HS-27A (cell line): ENCODE data around the gene KLHL6.
"Not testable (repeated sequence)": the region's sequence is repeated elsewhere in the genome, so short reads cannot be mapped to it uniquely, and the experiment has no call there.

Source experiments
- DNase-seq: peaks from one replicate; pipeline ENCODE4 v3.0.0-alpha.2; 2012; ENCODE audit warnings: low read depth, missing footprints

The KLHL6 gene

DNA sequence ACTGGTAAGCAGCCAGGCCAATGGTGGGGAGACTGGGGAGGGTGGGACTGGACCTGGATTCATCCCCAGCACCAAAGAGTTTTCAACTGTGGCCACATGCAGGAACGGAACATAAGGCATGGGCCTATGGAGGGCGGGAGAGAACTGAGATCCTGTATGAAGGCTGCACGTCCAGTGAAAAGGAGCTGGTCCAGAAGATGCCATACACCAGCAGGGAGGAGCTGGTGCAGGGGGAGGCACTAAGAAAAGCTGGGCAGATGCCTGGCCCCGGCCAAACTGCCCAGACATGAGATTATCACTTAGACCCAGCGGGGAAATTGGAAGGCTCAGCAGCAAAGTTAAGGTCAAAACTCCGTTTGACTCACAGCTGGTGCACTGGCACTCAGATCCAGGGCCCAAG lies 69.0 kb downstream of the KLHL6 start:
- no peak for DNase-seq

DNA sequence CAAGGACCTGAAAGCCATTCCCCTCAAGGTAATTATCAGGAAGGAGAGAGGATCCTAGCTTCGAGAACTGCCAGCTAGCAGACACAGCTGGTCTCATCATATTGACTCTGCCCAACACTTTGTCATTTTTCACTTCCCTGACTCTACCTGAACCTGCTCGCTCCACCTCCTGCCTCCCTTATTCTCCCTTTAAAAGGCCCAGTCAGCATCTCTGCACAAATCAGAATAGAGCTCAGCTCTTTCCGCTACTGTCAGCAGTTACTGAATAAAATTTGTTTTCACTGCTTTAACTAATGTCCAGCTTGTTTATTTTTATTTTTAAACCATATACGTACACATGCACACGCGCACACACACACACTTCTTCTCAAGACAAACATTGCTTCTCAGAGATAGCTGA lies 69.9 kb downstream of the KLHL6 start:
- no peak for DNase-seq

DNA sequence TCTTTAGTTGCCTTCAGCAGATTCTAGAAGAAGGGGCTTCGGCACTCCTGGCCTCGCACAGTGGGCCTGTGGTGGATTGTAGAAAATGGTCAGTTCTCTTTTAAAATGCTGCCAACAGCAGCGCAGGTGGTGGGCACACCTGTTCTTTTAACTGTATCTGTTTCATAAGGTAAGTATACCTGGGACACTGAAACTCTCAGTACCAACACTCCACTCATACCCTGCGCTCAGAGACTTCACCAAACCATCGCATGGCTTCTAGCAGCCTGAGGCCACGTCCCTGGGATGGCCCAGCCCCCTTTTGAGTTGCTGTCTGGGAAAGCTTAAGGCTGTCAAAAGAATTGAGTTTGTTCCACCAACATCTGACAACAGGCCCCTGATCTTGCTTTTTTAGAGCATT lies 70.4 kb downstream of the KLHL6 start:
- no peak for DNase-seq

DNA sequence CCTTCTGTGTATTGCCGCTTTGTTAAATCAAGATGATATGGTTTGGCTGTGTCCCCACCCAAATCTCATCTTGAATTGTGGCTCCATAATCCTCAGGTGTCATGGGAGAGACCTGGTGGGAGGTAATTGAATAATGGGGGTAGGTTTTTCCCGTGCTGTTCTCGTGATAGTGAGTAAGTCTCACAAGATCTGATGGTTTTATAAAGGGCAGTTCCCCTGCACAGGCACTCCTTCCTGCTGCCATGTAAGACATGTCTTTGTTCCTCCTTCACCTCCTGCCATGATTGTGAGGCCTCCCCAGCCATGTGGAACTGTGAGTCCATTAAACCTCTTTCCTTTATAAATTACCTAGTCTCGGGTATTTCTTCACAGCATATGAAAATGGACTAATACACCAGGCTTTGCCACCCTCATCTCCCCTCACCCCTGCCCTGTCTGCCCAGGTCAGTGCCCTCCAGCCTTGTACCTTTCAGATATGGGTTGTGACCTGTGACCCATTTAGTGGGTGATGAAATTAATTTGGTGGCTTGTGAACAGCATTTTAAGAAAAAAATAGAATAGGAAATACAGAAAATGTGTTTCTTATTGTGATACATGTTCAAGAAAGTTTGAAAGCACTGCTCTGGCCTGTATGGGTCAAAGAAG lies 71.0 kb downstream of the KLHL6 start:
- no peak for DNase-seq

DNA sequence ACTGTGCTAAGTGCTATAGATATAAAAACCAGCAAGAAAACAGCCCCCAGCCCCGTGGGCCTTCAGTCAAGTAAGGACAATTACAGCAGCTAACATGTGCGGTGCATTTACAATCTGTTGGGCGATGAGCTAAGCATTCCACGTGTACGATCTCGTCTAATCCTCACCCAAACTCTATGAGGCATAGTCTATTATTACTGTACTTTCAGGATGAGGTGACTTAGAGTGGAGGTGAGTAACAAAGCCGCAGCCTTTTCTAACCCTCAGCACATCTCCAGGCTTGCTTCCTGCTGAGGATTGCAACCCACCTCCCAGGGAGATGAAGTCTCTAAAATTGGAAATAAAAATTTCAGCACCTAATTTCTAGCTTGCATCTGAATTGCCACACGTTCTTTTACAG lies 73.9 kb downstream of the KLHL6 start:
- no peak for DNase-seq

DNA sequence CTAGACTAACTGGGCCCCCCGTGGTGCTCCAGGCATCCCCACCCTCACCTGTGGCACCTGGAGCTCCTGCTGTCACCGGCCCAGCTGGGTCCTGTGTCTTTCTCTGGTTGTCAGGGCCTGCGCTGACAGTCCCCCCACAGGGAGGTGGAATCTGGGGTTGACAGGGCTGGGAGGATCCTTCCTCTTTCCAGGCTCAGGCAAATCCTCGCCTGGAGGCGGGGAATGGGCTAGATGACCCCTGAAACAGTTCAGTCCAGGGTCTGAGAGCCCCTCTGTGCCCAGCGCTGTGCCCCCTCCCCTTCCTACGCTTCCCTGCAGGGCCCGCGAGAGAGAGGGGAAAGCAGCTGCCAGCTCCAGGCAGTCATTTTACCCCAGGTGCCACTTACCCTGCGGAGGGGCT lies 77.0 kb downstream of the KLHL6 start:
- DNase-seq, result no peak

DNA sequence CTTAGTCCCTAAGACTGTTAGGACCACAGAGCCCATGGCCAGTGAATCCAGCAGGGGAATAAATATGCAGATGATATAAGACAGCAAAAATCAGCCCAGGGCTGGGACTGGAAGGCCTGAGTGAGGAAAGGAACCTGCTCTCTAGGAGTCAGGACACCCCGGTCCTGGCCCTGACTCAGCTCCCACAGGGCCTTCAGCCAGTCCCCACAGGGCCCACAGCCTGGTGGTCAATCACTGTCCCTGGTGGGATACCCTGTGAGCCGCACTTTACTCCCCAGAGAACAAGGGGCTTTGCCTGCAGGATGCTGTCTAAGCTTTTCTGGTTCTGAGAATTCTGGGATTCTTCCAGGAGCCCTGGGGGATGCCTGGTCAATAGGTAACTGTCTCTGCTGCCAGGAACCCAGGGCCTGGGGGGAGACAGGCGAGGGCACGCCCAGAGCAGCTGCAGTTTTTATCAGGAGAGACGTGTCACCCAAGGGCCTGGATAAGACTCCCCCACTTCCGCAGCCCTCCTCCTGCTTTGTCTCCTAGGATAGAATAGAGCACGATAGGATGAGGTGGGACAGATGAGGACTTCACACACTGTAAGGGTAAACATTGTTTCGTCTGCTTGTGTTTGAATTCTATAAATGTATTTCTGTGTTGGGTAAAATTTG lies 77.6 kb downstream of the KLHL6 start:
- no peak for DNase-seq

DNA sequence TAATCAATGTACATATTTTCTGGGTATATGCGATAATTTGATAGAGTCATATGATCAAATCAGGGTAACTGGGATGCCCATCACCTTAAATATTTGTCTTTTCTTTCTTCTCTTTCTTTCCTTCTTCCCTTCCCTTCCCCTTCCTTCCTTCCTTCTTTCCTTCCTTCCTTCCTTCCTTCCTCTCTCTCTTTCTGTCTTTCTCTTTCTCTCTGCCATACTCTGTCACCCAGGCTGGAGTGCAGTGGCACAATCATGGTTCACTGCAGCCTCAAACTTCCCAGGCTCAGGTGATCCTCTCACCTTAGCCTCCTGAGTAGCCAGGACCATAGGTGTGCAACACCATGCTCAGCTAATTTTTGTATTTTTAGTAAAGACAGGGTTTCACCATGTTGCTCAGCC lies 79.7 kb downstream of the KLHL6 start:
- DNase-seq, result not testable (repeated sequence)

DNA sequence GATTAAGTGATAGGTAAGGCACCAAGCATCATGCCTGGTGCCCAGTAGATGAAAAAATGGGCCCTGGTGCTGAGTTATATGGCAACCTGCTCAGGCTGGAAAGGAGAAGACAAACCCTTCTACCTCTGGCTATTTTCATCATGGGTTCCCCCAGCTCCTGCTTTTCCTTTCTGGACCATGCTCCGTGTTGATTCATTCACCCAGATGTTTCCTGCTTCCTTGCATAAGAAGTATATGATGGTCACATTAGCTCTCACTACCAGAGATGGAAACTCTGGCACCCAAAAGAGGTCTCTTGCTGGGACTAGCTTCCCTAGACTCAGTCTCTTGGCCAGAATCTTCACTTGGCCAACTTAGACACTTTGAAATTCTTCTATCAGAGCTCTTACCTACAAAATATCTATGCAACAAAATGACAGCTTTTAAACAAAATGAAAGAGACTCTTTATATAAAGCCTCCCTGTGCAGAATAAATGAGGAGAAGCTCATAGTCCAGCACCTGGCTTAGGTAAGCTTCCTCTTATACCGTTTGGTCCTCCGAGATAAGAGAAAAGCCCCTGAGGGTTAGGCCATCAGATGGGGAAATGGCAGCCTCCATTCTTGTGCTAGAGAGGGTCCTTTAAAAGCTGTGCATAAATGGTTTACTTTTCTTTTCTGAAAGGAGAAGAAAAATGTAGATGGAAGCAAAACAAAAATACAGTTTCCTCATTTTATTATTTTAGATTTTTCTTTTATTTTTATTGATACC lies 80.3 kb downstream of the KLHL6 start:
- no peak for DNase-seq

DNA sequence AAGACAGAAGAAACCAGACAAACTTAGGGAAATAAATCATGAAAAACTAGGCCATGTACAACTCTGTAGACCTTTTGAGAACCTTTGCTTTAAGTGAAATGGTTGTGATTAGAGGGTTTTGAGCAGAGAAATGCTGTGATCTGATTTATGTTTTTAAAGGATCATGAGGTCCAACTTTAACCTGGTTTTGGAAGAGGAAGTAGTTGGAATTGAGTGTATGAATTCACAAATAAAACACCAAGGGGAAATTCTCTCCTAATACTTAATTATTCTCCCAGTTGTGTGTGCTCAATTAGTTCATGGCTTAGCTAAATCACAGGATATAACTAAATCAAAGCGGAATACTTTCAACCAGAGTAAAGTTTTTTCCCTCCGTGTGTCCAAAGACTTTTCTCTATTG lies 81.5 kb downstream of the KLHL6 start:
- DNase-seq, result no peak

DNA sequence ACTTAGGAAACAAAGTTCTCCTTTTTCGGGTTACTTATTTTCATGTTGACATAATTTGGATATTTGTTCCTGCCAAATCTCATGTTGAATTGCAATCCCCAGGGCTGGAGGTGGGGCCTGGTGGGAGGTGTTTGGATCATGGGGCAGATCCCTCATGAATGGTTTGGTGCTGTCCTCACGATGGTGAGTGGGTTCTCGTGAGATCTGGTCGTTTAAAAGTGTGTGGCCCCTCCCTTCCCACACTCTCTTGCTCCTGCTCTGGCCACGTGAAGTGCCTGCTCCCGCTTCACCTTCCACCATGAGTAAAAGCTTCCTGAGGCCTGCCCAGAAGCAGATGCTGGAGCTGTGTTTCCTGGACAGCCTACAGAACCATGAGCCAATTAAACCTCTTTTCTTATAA lies 83.4 kb downstream of the KLHL6 start:
- no peak for DNase-seq

DNA sequence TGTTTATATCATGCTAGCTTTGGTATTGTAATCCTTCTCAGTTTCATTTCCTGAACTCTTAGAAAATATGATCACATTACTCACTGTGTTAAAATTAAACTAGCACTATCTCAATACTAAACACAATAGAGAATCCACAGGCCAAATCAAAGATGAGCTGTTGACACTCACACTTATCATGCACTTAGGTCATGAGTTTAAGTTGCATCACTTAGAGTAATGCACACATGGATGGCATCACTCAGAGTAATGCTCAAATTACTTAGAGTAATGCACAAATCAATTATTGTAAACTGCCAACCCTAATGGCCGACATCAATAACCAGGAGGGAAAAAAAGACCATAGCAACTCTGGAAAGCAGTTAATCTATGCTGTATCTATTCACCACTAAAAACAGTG lies 87.1 kb downstream of the KLHL6 start:
- no peak for DNase-seq

DNA sequence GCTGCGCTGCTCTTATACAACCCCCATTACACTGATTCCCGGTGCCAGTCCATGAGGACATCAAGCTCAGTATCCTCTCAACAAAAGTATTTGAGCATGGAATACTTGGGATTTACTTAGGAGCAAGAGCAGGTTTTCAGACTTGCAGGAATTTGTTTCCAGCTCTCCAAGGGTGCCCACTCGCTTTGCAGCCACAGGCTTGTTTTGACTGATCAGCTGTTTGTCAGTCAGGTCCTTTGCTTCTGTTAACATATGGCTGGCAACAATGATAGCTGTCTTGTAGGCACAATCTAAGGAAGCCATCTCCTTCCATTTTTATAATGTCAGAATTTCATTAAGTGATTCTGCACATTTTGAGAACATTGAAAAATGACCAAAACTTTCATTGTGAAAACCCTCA lies 88.9 kb downstream of the KLHL6 start:
- no peak for DNase-seq

DNA sequence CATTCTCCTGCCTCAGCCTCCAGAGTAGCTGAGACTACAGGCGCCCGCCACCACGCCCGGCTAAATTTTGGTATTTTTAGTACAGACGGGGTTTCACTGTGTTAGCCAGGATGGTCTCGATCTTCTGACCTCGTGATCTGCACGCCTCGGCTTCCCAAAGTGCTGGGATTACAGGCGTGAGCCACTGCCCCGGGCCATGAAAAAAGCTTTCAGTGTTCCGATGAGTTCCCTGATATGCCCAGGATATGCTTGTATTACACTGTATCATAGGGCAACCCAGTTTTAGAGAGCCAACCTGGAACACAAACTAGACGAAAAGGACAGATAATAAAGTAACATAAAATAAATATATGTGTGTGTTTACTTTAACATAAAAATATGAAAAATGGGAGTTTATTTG lies 89.8 kb downstream of the KLHL6 start:
- DNase-seq, result not testable (repeated sequence)

DNA sequence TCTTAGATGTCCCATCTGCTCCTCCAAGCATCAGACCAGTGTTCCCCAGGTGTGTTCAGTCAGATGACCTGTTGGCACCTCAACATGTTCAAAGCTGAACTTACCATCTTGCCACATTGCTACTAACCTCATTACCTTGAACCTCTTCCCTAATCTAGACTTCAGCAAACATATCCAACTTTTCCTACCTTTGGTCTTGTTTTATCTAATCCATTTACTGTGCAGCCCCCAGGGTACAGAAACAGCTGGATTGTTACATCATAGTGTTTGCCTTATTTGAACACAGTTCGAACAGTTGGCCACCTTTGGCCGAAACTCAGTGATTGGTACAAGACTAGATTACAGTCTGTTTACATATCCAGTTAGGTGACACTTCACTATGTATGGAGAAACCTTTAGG lies 91.0 kb downstream of the KLHL6 start:
- DNase-seq, result no peak

DNA sequence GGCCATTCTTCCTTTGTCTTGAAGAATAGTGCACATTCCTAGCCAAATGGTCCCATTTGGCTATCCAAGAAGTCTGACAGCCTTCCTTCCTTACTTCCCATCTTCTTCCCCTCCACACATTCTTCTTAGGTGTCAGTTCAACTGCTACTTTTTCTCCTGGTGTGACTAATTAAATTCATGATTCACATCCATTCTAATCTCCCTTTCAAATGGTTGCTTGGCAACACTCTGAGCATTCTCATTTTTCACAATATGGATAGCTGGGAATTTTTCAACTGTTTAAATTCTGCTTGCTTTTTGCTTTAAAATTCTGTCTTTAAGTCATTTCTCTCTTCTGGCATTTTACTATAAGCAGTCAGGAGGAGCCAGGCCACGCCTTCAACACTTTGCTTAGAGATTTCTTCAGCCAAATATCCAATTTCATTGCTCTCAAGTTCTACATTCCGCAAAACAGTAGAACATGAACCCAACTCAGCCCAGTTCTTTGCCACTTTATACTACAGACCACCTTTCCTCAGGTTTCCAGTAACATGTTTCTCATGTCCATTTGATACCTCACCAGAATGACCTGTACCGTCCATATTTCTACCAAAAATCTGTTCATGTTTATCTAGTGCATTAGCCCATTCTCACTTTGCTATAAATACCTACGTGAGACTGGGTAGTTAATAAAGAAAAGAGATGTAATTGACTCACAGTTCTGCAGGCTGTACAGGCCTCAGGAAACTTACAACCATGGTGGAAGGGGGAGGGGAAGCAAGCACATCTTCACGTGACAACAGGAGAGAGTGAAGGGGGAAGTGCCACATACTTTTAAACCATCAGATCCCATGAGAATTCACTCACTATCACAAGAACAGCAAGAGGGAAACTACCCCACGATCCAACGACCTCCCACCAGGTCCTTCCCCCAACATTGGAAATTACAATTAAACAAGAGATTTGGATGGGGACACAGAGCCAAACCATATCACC lies 95.1 kb downstream of the KLHL6 start:
- DNase-seq, result no peak

DNA sequence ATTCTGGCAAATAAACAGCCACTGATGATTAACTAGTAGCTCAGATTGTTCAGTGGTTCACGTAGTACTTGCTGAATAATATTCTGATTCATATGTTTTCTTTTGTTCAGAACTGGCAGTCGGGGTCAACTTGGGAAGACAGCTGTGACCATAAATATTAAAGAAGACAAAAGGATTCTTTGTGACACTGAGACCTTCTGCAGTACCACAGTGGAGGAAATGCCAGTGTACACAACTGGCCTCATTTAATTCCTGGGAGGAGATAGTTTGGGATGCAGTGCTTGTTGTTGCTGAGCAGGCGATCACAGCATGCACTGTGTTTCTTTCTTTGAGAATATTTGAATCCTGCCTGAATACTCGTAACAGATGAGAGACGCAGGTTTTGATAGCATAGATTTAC lies 100.4 kb downstream of the KLHL6 start:
- DNase-seq, result no peak

DNA sequence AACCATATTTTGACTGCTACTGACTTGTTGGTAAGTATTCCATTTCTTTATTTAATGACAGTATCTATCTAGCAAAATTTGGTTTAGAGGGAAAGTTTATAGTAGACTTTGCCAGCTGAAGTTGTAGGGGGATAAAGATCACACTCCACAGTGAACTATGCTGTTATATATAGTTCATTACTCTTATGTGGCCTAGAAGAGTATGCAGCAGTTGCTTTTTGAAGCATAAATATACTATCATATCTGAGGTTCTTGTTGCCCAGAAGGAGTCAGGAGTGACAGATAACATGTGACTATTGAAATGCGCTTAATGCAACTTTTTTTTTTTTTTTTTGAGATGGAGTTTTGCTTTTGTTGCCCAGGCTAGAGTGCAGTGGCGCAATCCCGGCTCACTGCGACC lies 101.4 kb downstream of the KLHL6 start:
- DNase-seq, result no peak

DNA sequence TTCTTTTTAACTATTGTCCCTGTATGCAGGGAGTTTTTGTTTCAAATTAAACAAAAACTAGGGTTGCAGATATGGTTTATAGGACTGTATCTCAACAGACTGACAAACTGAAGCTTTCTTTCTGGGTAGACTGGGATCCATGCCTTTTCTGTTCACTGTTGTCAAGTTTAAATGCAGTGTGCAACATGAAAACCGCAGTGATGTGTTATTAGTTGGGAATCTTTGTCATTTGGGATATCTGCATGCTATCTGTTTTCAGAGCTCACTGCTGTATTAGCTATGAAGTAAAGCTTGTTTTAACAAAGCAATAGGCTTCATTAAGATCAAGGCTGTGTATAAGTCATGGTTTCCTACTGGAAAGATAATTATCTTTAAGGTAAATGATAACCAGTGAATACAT lies 105.7 kb downstream of the KLHL6 start:
- no peak for DNase-seq

DNA sequence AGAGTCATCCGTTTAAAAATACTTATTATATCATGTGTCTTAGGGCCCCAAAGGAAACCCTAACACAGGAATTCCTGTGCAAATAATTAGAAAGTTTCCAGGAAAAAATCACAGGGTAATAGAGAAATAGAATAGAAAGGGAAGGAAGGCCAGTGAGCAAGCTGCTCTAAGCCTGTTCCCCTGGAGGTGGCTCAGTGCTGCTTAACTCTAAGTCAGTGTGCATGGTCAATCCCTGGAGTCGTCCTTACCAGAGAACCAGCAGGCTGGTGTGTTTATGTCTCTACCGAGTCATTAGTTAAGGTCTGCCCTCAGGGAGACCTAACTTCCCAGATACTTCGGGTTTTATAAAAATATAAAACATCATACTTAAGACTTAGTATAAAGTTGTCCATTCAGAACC lies 106.1 kb downstream of the KLHL6 start:
- no peak for DNase-seq

DNA sequence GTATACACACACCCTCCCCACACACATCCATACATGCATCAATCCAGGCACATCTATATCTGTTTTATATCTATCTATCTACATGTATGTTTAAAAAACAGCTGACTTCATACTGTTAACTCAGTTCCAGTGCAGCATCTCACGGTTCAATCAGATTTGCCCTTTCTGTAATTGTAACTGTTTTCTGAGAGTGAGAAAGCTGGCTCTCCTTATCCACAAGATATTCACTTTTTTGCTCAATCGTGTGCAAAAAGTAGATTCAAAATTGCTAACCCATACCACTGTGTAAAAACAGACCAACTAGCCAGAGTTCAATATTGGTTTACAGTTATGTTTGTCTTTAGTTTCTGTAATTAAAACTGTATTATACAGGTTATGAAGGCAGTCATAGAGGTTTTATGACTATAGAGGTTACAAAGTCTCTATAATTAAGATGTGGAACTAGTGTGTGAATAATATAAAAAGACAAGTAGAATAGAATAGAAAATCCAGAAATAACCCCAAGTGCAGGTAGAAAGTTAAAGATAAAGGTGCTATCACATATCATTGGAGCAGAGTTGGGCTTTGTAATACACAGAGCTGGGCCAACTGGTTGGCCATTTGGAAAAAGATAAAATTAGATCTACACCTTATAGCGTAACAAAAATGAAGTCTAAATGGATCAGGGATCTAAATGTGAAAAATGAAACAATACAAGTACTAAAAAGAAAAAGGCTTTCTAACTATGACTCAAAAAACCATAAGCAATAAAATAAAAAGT lies 107.0 kb downstream of the KLHL6 start:
- no peak for DNase-seq
